SKM-1 (cell line): Measurements from ENCODE around the gene COBL.
"Not testable (repeated sequence)": the region's sequence is repeated elsewhere in the genome, so short reads cannot be mapped to it uniquely, and the experiment has no call there.

Experiments
- DNase-seq: peaks from one replicate; lab custom pipeline; 2025; ENCODE audit not compliant: unreplicated experiment; lab: John Stamatoyannopoulos, UW

Gene COBL

DNA sequence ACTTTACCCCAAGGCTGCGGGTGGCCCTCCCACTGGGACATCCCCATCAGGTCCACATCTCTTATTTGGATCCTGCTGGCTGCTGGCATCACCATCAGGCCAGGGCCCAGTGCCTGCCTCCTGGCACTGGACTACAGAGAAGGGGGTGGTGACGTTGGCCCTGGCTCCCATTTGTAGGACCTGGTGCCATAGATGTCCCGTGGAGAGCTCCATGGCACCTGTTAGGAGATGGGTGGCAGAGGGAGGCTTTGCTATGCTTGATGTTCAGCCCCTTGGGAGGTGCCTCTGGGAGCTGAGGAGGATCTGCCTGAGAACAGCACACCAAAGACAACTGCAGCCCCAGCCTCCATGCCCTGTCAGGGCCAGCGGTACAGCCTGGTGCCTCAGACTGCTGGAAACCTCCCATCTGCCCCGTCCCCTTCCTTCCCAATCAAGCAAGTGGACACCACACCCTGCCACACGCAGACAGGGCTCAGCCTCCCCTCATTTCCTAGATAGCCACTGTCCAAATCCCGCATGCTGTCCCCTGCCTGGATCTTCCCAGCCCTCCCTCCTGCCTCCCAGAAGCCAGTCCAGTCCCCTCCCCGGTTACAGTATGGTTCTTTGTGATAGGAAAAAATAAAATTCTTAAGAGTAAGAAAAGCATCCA lies 303.9 kb downstream of the COBL start:
- DNase-seq, result no peak

DNA sequence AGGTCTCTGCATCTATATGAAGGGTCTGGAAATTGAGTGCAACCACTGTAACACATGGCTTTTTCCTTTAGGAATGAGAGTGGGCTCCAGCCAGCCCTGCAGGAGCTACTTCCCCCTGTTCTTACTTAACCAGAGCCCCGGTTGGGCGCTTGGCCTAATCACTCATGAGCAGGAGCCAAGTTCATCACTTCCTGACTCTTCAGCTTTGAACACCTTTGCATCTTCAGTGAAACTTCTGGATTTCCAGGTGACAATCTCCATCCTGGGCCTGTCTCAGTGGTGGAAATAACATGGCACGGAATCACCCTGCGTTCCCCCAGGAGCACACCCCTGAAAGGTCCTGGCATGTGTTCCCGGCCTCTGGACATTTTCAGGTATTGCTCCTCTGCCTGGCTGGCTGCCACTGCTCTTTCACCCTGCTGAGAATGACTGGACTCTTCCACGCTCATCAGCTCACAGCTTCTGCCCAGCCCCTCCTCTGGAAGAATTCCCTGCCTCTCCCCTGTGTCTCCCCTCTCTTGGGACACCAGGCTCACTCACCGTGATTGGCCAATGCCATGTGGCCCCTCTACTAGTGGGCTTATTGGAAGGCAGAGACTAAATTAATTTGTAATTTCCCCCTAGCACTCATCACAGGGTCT lies 304.8 kb downstream of the COBL start:
- no peak for DNase-seq

GRCh38 chr7:51010534-51010933 lies 306.1 kb downstream of the COBL start:
- no peak for DNase-seq

GRCh38 chr7:51009716-51010496 lies 306.7 kb downstream of the COBL start:
- no peak for DNase-seq

- DNase-seq, result no peak
Measured at GRCh38 chr7:51007551-51008505, 308.8 kb downstream of the COBL start.

DNA sequence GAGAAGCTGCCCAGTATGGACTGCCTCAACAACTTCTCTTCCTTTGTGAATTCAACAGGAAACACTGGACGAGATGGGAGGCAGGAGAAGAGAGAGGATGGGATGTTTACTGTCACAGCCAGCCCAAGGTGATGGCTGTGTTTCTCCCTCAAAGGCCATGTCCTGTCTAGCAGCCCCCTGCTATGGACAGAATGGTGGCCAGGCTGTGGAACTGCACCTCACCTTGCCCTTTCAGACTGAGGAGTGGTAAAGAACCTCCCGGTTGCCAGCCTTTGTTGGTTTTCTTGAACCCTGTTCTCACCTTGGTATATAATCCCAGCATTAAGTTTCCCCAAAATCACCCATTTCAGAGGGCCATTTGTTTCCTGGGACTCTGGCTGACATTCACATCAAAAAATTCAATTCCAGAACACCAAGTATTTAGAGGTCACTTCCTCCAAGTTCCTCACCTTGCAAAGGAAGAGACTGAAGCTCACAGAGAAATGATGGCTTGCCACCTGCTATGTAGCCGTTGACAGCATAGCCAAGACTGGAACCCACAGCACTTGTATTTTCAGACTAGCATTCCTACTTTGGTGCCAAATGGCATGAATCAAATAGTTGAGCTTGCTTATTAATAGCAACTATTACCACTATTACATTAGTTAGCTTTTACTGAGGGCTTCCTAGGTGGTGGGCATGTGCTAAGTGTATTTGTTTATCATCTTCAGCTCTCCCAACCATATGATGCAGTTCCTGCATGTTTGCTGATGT lies 309.9 kb downstream of the COBL start:
- DNase-seq, result no peak

GRCh38 chr7:51005074-51005473 lies 311.5 kb downstream of the COBL start:
- DNase-seq, result no peak

GRCh38 chr7:51000956-51001355 lies 315.7 kb downstream of the COBL start:
- no peak for DNase-seq

DNA sequence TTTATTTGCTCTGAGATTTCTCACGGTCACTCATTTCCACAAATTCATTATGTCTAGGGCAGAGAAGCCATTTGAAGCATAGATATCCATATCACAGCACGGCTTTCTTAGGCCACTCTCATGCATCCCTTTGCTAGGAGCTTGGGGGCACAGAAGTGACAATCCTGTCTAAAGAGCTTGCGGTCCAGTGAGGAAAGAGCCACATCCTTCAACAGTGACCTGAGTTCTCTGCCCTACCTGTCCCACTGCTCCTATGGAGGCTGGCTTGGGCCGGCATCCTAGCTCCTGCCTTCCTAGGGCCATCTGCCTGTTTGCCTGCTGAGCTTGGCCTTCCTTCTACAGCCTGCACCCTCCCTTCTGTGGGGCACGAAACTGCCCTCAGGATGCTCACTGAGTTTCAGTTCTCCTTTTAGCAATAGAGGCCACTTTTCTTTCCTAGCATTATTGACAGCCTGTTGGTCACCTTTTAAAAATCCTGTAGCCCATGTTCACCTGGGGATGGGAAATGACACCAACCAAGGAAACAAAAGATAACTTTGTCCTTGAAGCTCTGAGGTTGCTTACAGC lies 321.8 kb downstream of the COBL start:
- no peak for DNase-seq

- not testable (repeated sequence) for DNase-seq
Measured at GRCh38 chr7:50990214-50990613, 326.4 kb downstream of the COBL start.

DNA sequence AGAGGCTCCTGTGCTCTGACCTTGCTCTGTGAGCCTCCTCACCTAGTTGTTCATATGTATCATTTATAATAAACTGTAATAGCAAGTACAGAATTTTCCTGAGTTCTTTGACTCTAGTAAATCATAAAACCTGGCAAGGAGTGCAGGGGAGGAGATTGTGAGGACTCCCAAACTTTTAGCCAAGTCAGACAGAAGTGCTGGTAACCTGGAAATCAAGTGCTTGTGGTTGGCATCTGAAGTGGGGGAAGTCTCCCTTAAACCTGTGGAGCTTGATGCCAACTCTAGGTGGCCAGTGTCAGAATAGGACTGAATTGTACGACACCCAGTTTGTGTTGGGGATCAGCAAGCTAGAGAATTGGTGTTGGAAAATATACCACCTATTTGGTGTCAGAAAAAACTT lies 327.6 kb downstream of the COBL start:
- no peak for DNase-seq

- no peak for DNase-seq
Measured at GRCh38 chr7:50988465-50988864, 328.1 kb downstream of the COBL start.

DNA sequence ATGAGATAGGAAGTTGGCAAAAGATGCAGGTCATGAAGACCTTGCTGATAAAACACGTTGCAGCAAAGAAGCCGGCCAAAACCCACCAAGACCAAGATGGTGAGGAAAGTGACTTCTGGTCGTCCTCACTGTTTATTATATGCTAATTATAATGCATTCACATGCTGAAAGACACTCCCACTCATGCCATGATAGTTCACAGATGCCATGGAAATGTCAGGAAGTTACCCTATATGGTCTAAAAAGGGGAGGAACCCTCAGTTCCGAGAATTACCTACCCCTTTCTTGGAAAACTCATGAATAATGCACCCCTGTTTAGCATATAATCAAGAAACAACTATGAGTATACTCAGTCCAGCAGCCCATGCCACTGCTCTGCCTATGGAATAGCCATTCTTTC lies 331.5 kb downstream of the COBL start:
- DNase-seq, result no peak

- no peak for DNase-seq
Measured at GRCh38 chr7:50983850-50984249, 332.8 kb downstream of the COBL start.

- no peak for DNase-seq
Measured at GRCh38 chr7:50982626-50983025, 334.0 kb downstream of the COBL start.

- no peak for DNase-seq
Measured at GRCh38 chr7:50981743-50982142, 334.9 kb downstream of the COBL start.

GRCh38 chr7:50980411-50980810 lies 336.2 kb downstream of the COBL start:
- no peak for DNase-seq

DNA sequence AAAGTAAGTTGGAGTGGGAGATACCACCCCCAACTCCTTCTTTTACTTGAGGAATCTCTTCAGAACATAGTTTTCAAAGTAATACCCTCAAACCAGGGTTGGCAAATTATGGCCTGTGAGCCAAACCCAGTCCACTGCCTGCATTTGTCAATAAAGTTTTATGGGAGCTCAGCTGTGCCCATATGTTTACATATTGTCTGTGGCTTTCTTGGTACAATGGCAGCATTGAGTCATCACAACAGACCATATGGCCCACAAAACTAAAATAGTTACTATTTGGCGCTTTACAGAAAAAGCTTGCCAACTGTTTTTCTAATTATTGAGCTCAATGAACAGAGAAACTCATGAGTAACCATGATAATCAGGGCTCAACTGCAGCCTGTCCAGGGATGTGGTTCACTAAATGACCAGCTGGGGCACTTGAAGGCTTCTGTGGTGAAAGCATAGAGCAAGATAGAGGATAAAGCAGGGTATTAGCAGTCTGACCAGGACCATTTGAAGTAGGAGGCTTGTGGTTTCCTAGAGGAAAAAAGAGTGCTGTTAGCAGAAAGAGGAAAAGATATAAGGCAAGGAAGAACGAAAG lies 337.9 kb downstream of the COBL start:
- DNase-seq, result no peak

DNA sequence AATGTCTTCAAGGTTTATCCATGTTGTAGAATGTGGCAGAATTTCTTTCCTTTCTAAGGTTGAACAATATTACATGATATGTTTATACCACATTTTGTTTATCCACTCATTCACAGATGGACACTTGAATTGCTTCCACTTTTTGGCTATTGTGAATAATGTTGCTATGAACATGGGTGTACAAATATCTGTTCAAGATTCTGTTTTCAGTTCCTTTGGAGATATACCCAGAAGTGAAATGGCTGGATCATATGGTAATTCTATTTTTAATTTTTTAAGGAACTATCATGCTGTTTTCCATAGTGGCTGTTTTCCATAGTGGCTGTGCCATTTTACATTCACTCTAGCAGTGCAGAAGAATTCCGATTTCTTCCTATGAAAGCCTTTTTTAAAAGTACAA lies 339.2 kb downstream of the COBL start:
- no peak for DNase-seq

DNA sequence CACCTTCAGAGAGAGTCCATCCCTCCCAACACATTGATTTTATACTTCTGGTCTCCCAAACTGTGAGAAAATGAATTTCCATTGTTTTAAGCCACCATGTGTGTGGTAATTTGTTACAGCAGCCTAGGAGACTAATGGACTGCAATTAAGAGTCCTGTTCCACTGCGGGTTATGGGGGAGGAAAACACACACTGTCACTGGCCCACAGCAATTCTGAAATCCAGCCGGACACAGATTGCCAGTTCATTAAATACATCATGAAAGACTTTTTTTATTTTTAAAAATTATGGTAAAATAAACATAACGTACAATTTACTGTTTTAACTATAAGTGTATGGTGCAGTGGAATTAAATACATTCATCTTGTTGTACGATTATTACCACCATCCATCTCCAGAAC lies 340.5 kb downstream of the COBL start:
- DNase-seq, result no peak
